KOPT-K1 (cell line): Measurements from ENCODE around the gene TAF5L.
"Not testable (repeated sequence)": the region's sequence is repeated elsewhere in the genome, so short reads cannot be mapped to it uniquely, and the experiment has no call there.

ENCODE experiments used
- H3K27ac ChIP-seq: fragments of 200-600 bp; sonication (generic); 2 replicates; pipeline ENCODE4 v1.5.1; 2016; ENCODE audit warnings: antibody characterized with exemption, mild to moderate bottlenecking, low read depth, low read length; ENCODE audit not compliant: poor library complexity, severe bottlenecking
- H3K36me3 ChIP-seq: fragments of 200-600 bp; sonication (generic); 2 replicates; pipeline ENCODE4 v1.5.1; 2017; ENCODE audit warnings: antibody characterized with exemption, mild to moderate bottlenecking, low read length, moderate library complexity; ENCODE audit not compliant: insufficient read depth
- H3K9me3 ChIP-seq: fragments of 200-600 bp; sonication (generic); 2 replicates; pipeline ENCODE4 v1.5.1; 2017; ENCODE audit warnings: antibody characterized with exemption, low read length, mild to moderate bottlenecking; ENCODE audit not compliant: insufficient read depth, poor library complexity, severe bottlenecking

The TAF5L gene

DNA sequence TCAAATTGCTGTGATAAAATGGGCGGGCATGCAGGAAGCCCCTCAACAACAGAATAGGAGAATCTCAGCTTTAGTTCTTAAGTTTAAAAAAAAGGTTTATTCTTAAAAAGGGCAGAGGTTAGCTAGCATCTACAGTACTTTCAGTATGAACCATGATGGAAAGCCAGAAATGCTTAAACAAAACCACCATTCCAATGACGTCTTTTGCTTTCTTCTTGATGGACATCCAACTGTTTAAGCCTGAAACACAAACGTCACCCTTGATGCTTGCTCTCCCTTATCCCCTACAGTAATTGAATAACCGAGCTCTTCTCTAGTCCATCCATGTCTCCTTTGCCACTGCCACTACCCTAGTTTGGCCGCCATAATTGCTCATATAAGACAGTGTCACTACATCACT, 25.7 kb downstream of the TAF5L start:
- H3K36me3 ChIP-seq, result peaks cover 98% of the 10 kb centered on the region

GRCh38 chr1:229599218-229599954, 26.5 kb downstream of the TAF5L start:
- Histone ChIP-seq H3K9me3 (no peaks in the 10 kb centered on the region), H3K36me3 (peaks cover 98% of the 10 kb centered on the region), H3K27ac (no peak overlapping the region)

More for the DNA sequence above, 25.7 kb downstream of the TAF5L start:
- Histone ChIP-seq H3K9me3 (no peaks in the 10 kb centered on the region), H3K27ac (no peak overlapping the region)

GRCh38 chr1:229597877-229598276, 28.0 kb downstream of the TAF5L start:
- no peaks in the 10 kb centered on the region for H3K9me3 ChIP-seq
- H3K36me3 ChIP-seq, result peaks cover 97% of the 10 kb centered on the region
- H3K27ac ChIP-seq, result no peak overlapping the region

DNA sequence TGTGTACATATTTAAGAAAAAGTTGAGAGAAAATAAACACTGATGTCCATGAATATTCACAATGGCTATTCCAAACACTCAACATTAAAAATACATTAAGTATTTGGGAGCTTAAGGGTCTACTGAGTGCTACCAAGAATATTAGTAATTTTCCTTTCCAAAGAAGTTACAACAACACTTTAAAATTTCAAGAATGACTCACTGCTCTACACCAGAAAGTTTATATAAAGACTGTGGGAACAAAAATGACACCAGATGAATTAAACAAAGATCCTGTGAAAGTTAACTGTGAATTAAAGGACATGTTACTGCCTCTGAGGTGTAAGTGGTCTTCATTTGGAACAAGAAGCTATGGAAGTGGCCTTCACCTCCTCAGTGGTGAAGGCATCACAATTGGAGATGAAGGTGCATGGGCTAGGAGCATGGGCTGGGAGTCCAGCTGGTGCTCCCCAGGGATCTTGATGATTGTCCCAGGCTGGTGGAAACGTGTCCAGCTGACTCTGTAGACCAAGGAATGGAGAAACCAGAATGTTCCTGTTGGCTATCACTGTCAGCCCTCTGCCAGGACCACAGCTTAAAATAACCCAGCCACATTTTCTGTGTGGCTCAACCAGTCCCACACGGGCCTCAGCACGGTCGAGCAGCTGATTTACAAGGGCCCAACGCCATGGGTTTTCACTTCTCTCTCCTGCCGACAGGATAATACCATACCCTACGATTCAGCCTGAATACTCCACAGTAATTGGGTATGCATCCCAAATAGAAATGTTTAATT, 28.8 kb downstream of the TAF5L start:
- H3K9me3 ChIP-seq, result no peaks in the 10 kb centered on the region
- H3K27ac ChIP-seq, result no peak overlapping the region
- H3K36me3 ChIP-seq, result peaks cover 95% of the 10 kb centered on the region

DNA sequence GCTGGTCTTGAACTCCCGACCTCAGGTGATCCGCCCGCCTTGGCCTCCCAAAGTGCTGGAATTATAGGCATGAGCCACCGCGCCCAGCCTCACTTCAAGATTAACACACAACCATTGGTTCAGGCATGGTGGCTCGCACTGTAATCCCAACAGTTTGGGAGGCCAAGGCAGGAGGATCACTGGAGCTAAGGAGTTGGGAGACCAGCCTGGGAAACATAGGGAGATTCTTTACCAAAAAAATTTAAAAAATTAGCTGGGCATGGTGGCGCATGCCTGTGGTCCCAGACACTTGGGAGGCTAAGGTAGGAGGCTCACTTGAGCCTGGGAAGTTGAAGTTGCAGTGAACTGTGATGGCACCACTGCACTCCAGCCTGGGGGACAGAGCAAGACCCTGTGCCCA, 30.0 kb downstream of the TAF5L start:
- not testable (repeated sequence) for H3K27ac ChIP-seq, H3K9me3 ChIP-seq
- peaks cover 93% of the 10 kb centered on the region for H3K36me3 ChIP-seq

GRCh38 chr1:229594227-229595008, 31.5 kb downstream of the TAF5L start:
- H3K9me3 ChIP-seq, result no peaks in the 10 kb centered on the region
- H3K36me3 ChIP-seq, result peaks cover 83% of the 10 kb centered on the region
- no peak overlapping the region for H3K27ac ChIP-seq

- H3K27ac ChIP-seq, result no peak overlapping the region
- H3K36me3 ChIP-seq, result peaks cover 77% of the 10 kb centered on the region
- no peaks in the 10 kb centered on the region for H3K9me3 ChIP-seq
Measured at GRCh38 chr1:229593800-229594199, 32.1 kb downstream of the TAF5L start.

DNA sequence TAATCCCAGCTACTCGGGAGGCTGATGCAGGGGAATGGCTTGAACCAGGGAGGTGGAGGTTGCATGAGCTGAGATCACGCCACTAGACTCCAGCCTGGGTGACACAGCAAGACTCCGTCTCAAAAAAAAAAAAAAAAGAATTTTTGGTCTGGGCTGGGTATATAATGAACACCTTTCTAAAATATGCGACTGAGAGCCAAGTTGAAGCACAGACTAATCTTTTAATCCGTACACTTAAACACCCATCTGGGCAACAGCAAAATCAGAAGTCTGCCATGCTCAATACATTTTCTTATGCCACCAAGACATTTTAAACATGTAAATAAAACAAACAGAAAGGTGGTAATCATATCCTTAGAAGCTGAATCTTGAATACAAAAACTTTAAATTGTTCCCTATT, 35.8 kb downstream of the TAF5L start:
- Histone ChIP-seq H3K36me3 (peaks cover 42% of the 10 kb centered on the region), H3K27ac (no peak overlapping the region)

GRCh38 chr1:229585338-229585737, 40.6 kb downstream of the TAF5L start:
- no peak overlapping the region for H3K27ac ChIP-seq
- no peaks in the 10 kb centered on the region for H3K9me3 ChIP-seq
- peaks cover under 1% of the 10 kb centered on the region; the same call in 1 of the 2 replicates for H3K36me3 ChIP-seq

More for the DNA sequence above, 35.8 kb downstream of the TAF5L start:
- H3K9me3 ChIP-seq, result no peaks in the 10 kb centered on the region

DNA sequence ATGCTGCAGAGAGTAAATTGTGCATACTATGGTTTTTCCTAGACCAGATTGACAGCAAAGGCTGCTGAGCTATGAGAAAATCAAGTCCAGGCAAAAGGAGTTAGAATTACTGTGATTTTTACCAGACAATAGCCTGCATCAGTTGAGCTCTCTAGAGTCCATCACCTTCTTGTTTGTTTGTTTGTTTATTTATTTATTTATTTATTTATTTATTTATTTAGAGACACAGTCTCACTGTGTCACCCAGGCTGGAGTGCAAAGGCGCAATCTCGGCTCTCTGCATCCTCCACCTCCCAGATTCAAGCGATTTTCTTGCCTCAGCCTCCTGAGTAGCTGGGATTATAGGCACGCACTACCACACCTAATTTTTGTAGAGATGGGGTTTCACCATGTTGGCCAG, 43.2 kb downstream of the TAF5L start:
- H3K9me3 ChIP-seq, result no peaks in the 10 kb centered on the region
- no peaks in the 10 kb centered on the region for H3K36me3 ChIP-seq
- no peak overlapping the region for H3K27ac ChIP-seq

- Histone ChIP-seq H3K36me3 (no peaks in the 10 kb centered on the region), H3K9me3 (no peaks in the 10 kb centered on the region), H3K27ac (no peak overlapping the region)
Measured at GRCh38 chr1:229582011-229582694, 43.8 kb downstream of the TAF5L start.

- H3K36me3 ChIP-seq, result no peaks in the 10 kb centered on the region
- no peak overlapping the region for H3K27ac ChIP-seq
- H3K9me3 ChIP-seq, result no peaks in the 10 kb centered on the region
Measured at GRCh38 chr1:229581485-229581884, 44.4 kb downstream of the TAF5L start.

- no peaks in the 10 kb centered on the region for H3K36me3 ChIP-seq
- no peaks in the 10 kb centered on the region for H3K9me3 ChIP-seq
- H3K27ac ChIP-seq, result no peak overlapping the region
Measured at GRCh38 chr1:229579059-229579673, 46.8 kb downstream of the TAF5L start.
